ENCODE results near the gene CMYA5. TPM values are rescaled to one million over a fixed set of nuclear protein-coding genes. Genes with fewer than 3 reads are reported as not detected.

The CMYA5 gene
- total and polyA plus RNA-seq, 9 of the 15 experiments (the other 6 are each of a cell fraction or from before 2014, with no cell fraction given), result 0.18 to 1.1 (median 0.32) TPM

GRCh38 chr5:79738349-79738748 is 48.7 kb downstream of the CMYA5 start:
- Histone ChIP-seq H3K4me3 (no peak overlapping the region), H3K9ac (ENCODE audit: insufficient read depth in 1 of 2, low read depth in 2 of 2, low read length in 2 of 2) (no peak overlapping the region), H3K9me3 (replicated peaks; ENCODE audit: control insufficient read depth, insufficient read depth, low read depth, low read length) (no peaks in the 10 kb centered on the region), H4K20me1 (replicated peaks; ENCODE audit: control insufficient read depth, insufficient read depth, low read length) (no peaks in the 10 kb centered on the region; the same call in 1 of the 2 replicates), H3K4me2 (ENCODE audit: insufficient read depth, low read length) (no peak overlapping the region), H3K27me3 (ENCODE audit: control insufficient read depth in 2 of 2, insufficient read depth in 2 of 2, low read length in 2 of 2) (peaks cover 14 to 48% of the 10 kb centered on the region in 2 experiments; a peak in 4 of 5 replicates), H3K36me3 (ENCODE audit: control insufficient read depth, insufficient read depth, low read length) (no peaks in the 10 kb centered on the region), H3K79me2 (ENCODE audit: control insufficient read depth, insufficient read depth, low read length) (no peaks in the 10 kb centered on the region), H2AFZ (ENCODE audit: low read depth, low read length) (no peak overlapping the region), H3K4me1 (replicated peaks in 1 of 2; ENCODE audit: control insufficient read depth in 2 of 2, insufficient read depth in 2 of 2, low read length in 2 of 2) (no peaks in the 10 kb centered on the region), H3K27ac (ENCODE audit: extremely low read depth, low read depth, low read length) (no peak overlapping the region), H3K9me1 (ENCODE audit: control insufficient read depth, insufficient read depth, low read length) (no peaks in the 10 kb centered on the region)
- ChIA-PET POLR2A (interaction anchor here (0.7 kb wide), 1 partner anchor 11 kb away, joined by 3 read pairs; no protein-coding TSS in a partner anchor), CTCF (ENCODE audit: low intra/inter-chr PET ratio) (no interaction called here)
- TF ChIP-seq TEAD1 (CRISPR knock-in tag; IDR thresholded peaks at IDR 0.05) (no peak), EWSR1 (IDR thresholded peaks at IDR 0.05; ENCODE audit: borderline replicate concordance, low read depth, partially characterized antibody) (no peak), SIX5 (IDR thresholded peaks at IDR 0.05; ENCODE audit: borderline replicate concordance in 1 of 2, insufficient read depth in 1 of 2, low read depth in 1 of 2, low read length in 2 of 2) (no peak), TCF3 (CRISPR knock-in tag; IDR thresholded peaks at IDR 0.05) (no peak), HNRNPUL1 (IDR thresholded peaks at IDR 0.05; ENCODE audit: low read length) (no peak), ZNF354B (CRISPR knock-in tag; IDR thresholded peaks at IDR 0.05) (no peak)
- in situ Hi-C loops (cut with MboI) (no loop called here), intact Hi-C loops (cut with micrococcal nuclease) (no loop called here)
- no peak for DNase-seq (ENCODE audit: extremely low read depth in 1 of 4, low spot score in 3 of 4)
- no TSS peak for BruUV-seq (replicated peaks)
- no peak for FAIRE-seq
- no peak for ATAC-seq
- whole genome bisulfite sequencing (ENCODE audit: insufficient coverage, low coverage, missing lambda C conversion rate), result 2% methylated on average over 5 of the region's 5 CpGs

Measured in K562 (cell line).